ENCODE data around the gene KLF6.
A peak's percentile ranks its signal among the peaks of the same experiment; 100 is the strongest.

Gene KLF6

GRCh38 chr10:3789621-3790020 is 4.6 kb upstream of the KLF6 start:
- no peak for DNase-seq

- DNase-seq, result no peak
These were observed 2.8 kb upstream of the KLF6 start for GRCh38 chr10:3787816-3788215.

- no peak for DNase-seq
These were observed 2.0 kb upstream of the KLF6 start for GRCh38 chr10:3787016-3787400.

GRCh38 chr10:3786295-3787015 is 1.4 kb upstream of the KLF6 start:
- peak in 8 of 58 donors; percentile 24 to 53 (median 36) for DNase-seq

GRCh38 chr10:3785851-3786271 is 852 bp upstream of the KLF6 start:
- DNase-seq, result peak in 8 of 58 donors; percentile 3 to 69 (median 55)

- DNase-seq, result peak; percentile 69 to 100 (median 97)
These were observed 342 bp upstream of the KLF6 start for GRCh38 chr10:3785251-3785850.

- peak in 27 of 58 donors; percentile 24 to 70 (median 45) for DNase-seq
These were observed 1.2 kb downstream of the KLF6 start for GRCh38 chr10:3783682-3784432.

- peak in 32 of 58 donors; percentile 26 to 80 (median 48) for DNase-seq
These were observed 1.7 kb downstream of the KLF6 start for GRCh38 chr10:3783316-3783681.

- peak in 36 of 58 donors; percentile 20 to 85 (median 53) for DNase-seq
These were observed 2.3 kb downstream of the KLF6 start for GRCh38 chr10:3782451-3783315.

- DNase-seq, result peak in 1 of 58 donors; percentile 49
These were observed 2.9 kb downstream of the KLF6 start for GRCh38 chr10:3782146-3782450.

- peak in 8 of 58 donors; percentile 10 to 54 (median 28) for DNase-seq
These were observed 3.4 kb downstream of the KLF6 start for GRCh38 chr10:3781468-3782145.

GRCh38 chr10:3780771-3781467 is 4.1 kb downstream of the KLF6 start:
- DNase-seq, result peak in 1 of 58 donors; percentile 7

- DNase-seq, result no peak
These were observed 4.8 kb downstream of the KLF6 start for GRCh38 chr10:3780021-3780770.

GRCh38 chr10:3779158-3779741 is 5.8 kb downstream of the KLF6 start:
- no peak for DNase-seq

- DNase-seq, result no peak
These were observed 6.3 kb downstream of the KLF6 start for GRCh38 chr10:3778692-3779157.

GRCh38 chr10:3777981-3778691 is 6.9 kb downstream of the KLF6 start:
- DNase-seq, result no peak

GRCh38 chr10:3776796-3777571 is 8.0 kb downstream of the KLF6 start:
- peak in 3 of 58 donors; percentile 2 to 32 (median 17) for DNase-seq
